ENCODE results near the gene GSC2. TPM values are rescaled to one million over a fixed set of nuclear protein-coding genes. Genes with fewer than 3 reads are reported as not detected.

The GSC2 gene
- total RNA-seq, 1 experiment from 2014 or later = not detected

GRCh38 chr22:19150482-19151328 is 613 bp upstream of the GSC2 start:
- intact Hi-C loops (cut with micrococcal nuclease; ENCODE audit: unreplicated experiment) = no loop called here
- H3K27me3 ChIP-seq (replicated peaks; ENCODE audit: control insufficient read depth, insufficient read depth, low read length) = no peaks in the 10 kb centered on the region
- TF ChIP-seq, protein P1, sequence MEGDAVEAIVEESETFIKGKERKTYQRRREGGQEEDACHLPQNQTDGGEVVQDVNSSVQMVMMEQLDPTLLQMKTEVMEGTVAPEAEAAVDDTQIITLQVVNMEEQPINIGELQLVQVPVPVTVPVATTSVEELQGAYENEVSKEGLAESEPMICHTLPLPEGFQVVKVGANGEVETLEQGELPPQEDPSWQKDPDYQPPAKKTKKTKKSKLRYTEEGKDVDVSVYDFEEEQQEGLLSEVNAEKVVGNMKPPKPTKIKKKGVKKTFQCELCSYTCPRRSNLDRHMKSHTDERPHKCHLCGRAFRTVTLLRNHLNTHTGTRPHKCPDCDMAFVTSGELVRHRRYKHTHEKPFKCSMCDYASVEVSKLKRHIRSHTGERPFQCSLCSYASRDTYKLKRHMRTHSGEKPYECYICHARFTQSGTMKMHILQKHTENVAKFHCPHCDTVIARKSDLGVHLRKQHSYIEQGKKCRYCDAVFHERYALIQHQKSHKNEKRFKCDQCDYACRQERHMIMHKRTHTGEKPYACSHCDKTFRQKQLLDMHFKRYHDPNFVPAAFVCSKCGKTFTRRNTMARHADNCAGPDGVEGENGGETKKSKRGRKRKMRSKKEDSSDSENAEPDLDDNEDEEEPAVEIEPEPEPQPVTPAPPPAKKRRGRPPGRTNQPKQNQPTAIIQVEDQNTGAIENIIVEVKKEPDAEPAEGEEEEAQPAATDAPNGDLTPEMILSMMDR (IDR thresholded peaks at IDR 0.05; ENCODE audit: insufficient read depth in 1 of 2, low read depth in 1 of 2, low read length in 1 of 2, severe bottlenecking in 1 of 2, unreplicated experiment in 1 of 2) = no peak

GRCh38 chr22:19149047-19149883 is 827 bp downstream of the GSC2 start:
- Mint-ChIP-seq H3K36me3 (ENCODE audit: insufficient read depth, unreplicated experiment) (peaks cover 5% of the 10 kb centered on the region), H3K4me1 (ENCODE audit: low read depth, unreplicated experiment) (peaks cover 2% of the 10 kb centered on the region), H3K4me3 (ENCODE audit: unreplicated experiment) (no peak overlapping the region), H3K27ac (ENCODE audit: unreplicated experiment) (no peak overlapping the region), H3K27me3 (ENCODE audit: insufficient read depth, unreplicated experiment) (peaks cover 20% of the 10 kb centered on the region), H3K9me3 (ENCODE audit: unreplicated experiment) (no peaks in the 10 kb centered on the region)
- no peaks in the 10 kb centered on the region for H3K9me3 ChIP-seq
- H3K27me3 ChIP-seq (replicated peaks; ENCODE audit: control insufficient read depth, insufficient read depth, low read length) = no peaks in the 10 kb centered on the region
- ChIA-PET CTCF (no interaction called here), POLR2A (no interaction called here)
- H3K4me1 ChIP-seq = no peaks in the 10 kb centered on the region
- BruUV-seq (replicated peaks) = no TSS peak
- peak in 1 of 2 experiments; percentile 34 for DNase-seq
- intact Hi-C loops (cut with micrococcal nuclease; ENCODE audit: unreplicated experiment) = no loop called here
- no peaks in the 10 kb centered on the region for H3K36me3 ChIP-seq (ENCODE audit: control insufficient read depth, insufficient read depth, low read length)
- H3K4me3 ChIP-seq (ENCODE audit: low read depth, low read length) = peak overlapping the region; percentile 27
- TF ChIP-seq, protein P1 (IDR thresholded peaks at IDR 0.05; ENCODE audit: insufficient read depth in 1 of 2, low read depth in 1 of 2, low read length in 1 of 2, severe bottlenecking in 1 of 2, unreplicated experiment in 1 of 2) = no peak

More at GRCh38 chr22:19150482-19151328, 613 bp upstream of the GSC2 start:
- H3K27me3 Mint-ChIP-seq (ENCODE audit: insufficient read depth, unreplicated experiment) = peaks cover 20% of the 10 kb centered on the region
- H3K4me1 ChIP-seq = no peaks in the 10 kb centered on the region
- no peaks in the 10 kb centered on the region for H3K9me3 Mint-ChIP-seq (ENCODE audit: unreplicated experiment)
- ChIA-PET POLR2A (no interaction called here), CTCF (interaction anchor here (1.6 kb wide), 1 partner anchor 28 kb away, joined by 3 read pairs; the partner anchor contains the start of gene SLC25A1)
- H3K36me3 Mint-ChIP-seq (ENCODE audit: insufficient read depth, unreplicated experiment) = no peaks in the 10 kb centered on the region
- no peak overlapping the region for H3K27ac Mint-ChIP-seq (ENCODE audit: unreplicated experiment)
- no peaks in the 10 kb centered on the region for H3K36me3 ChIP-seq (ENCODE audit: control insufficient read depth, insufficient read depth, low read length)
- no peaks in the 10 kb centered on the region for H3K9me3 ChIP-seq
- no peaks in the 10 kb centered on the region for H3K4me1 Mint-ChIP-seq (ENCODE audit: low read depth, unreplicated experiment)
- no TSS peak for BruUV-seq (replicated peaks)
- H3K4me3 Mint-ChIP-seq (ENCODE audit: unreplicated experiment) = peak overlapping the region; percentile 59
- no peak for DNase-seq
- H3K4me3 ChIP-seq (ENCODE audit: low read depth, low read length) = no peak overlapping the region

GRCh38 chr22:19148417-19149046 is 1.6 kb downstream of the GSC2 start:
- peaks cover 9% of the 10 kb centered on the region for H3K36me3 Mint-ChIP-seq (ENCODE audit: insufficient read depth, unreplicated experiment)
- H3K9me3 ChIP-seq = no peaks in the 10 kb centered on the region
- no TSS peak for BruUV-seq (replicated peaks)
- peaks cover 20% of the 10 kb centered on the region for H3K27me3 Mint-ChIP-seq (ENCODE audit: insufficient read depth, unreplicated experiment)
- peaks cover 8% of the 10 kb centered on the region for H3K4me1 Mint-ChIP-seq (ENCODE audit: low read depth, unreplicated experiment)
- H3K4me3 ChIP-seq (ENCODE audit: low read depth, low read length) = no peak overlapping the region
- peaks cover 1% of the 10 kb centered on the region; the same call in 1 of the 2 replicates for H3K4me1 ChIP-seq
- TF ChIP-seq, protein P1 (IDR thresholded peaks at IDR 0.05; ENCODE audit: insufficient read depth in 1 of 2, low read depth in 1 of 2, low read length in 1 of 2, severe bottlenecking in 1 of 2, unreplicated experiment in 1 of 2) = no peak
- POLR2A ChIA-PET = no interaction called here
- CTCF ChIA-PET = no interaction called here
- H3K4me3 Mint-ChIP-seq (ENCODE audit: unreplicated experiment) = no peak overlapping the region
- intact Hi-C loops (cut with micrococcal nuclease; ENCODE audit: unreplicated experiment) = no loop called here
- H3K27ac Mint-ChIP-seq (ENCODE audit: unreplicated experiment) = no peak overlapping the region
- no peak for DNase-seq
- H3K36me3 ChIP-seq (ENCODE audit: control insufficient read depth, insufficient read depth, low read length) = no peaks in the 10 kb centered on the region
- H3K9me3 Mint-ChIP-seq (ENCODE audit: unreplicated experiment) = no peaks in the 10 kb centered on the region
- no peaks in the 10 kb centered on the region for H3K27me3 ChIP-seq (replicated peaks; ENCODE audit: control insufficient read depth, insufficient read depth, low read length)

Data from Caco-2 (cell line).